ENCODE results near the gene SYT17. TPM values are rescaled to one million over a fixed set of nuclear protein-coding genes. Genes with fewer than 3 reads are reported as not detected.

Gene SYT17
- total and polyA plus RNA-seq, 10 of the 15 experiments (the other 5 are each of a cell fraction or from before 2014, with no cell fraction given) = 3.7 to 12.3 (median 5.0) TPM

- Histone ChIP-seq H3K79me2 (ENCODE audit: control insufficient read depth, insufficient read depth, low read length) (no peaks in the 10 kb centered on the region), H3K36me3 (ENCODE audit: control insufficient read depth in 2 of 2, insufficient read depth in 2 of 2, low read length in 1 of 2) (no peaks in the 10 kb centered on the region), H2AFZ (ENCODE audit: control insufficient read depth, low read depth, low read length) (no peak overlapping the region), H3K27me3 (replicated peaks in 1 of 2; ENCODE audit: control insufficient read depth in 2 of 2, insufficient read depth in 2 of 2, low read length in 1 of 2) (no peaks in the 10 kb centered on the region), H3K4me3 (no peak overlapping the region), H3K4me2 (ENCODE audit: control insufficient read depth, insufficient read depth) (no peak overlapping the region), H3K27ac (ENCODE audit: control insufficient read depth, insufficient read depth) (no peak overlapping the region), H3K9me3 (replicated peaks; ENCODE audit: control insufficient read depth, insufficient read depth, low read length) (no peaks in the 10 kb centered on the region), H3K4me1 (ENCODE audit: control insufficient read depth, insufficient read depth, low read length) (no peaks in the 10 kb centered on the region), H3K9ac (ENCODE audit: control insufficient read depth, insufficient read depth, low read length) (no peak overlapping the region), H4K20me1 (ENCODE audit: control insufficient read depth, insufficient read depth) (no peaks in the 10 kb centered on the region)
- no peak for FAIRE-seq
- 0% methylated on average over 1 of the region's 1 CpG for WGBS (ENCODE audit: insufficient coverage, insufficient replicate concordance, low lambda C conversion rate, missing lambda C conversion rate)
- in situ Hi-C loops (cut with MboI) = no loop called here
- TF ChIP-seq IKZF2 (IDR thresholded peaks at IDR 0.05) = no peak
- CTCF ChIA-PET = interaction anchor here (0.7 to 0.9 kb wide), 2 partner anchors 129 to 1399 kb away, joined by 3 read pairs; no protein-coding TSS in a partner anchor
- RAD21 ChIA-PET (ENCODE audit: unreplicated experiment) = interaction anchor here (0.6 kb wide), 1 partner anchor 223 kb away, joined by 3 read pairs; no protein-coding TSS in a partner anchor
- no peak for ATAC-seq
- SMC1A ChIA-PET (ENCODE audit: uncharacterized antibody, unreplicated experiment) = interaction anchor here (0.7 kb wide), 1 partner anchor 46 kb away, joined by 3 read pairs; no protein-coding TSS in a partner anchor
- POLR2A ChIA-PET = no interaction called here
- BruUV-seq (replicated peaks) = no TSS peak
- intact Hi-C loops (cut with micrococcal nuclease; ENCODE audit: unreplicated experiment) = no loop called here
- no peak for DNase-seq (ENCODE audit: low read depth, low spot score)
Measured at GRCh38 chr16:19308392-19308791, 140.4 kb downstream of the SYT17 start.

DNA sequence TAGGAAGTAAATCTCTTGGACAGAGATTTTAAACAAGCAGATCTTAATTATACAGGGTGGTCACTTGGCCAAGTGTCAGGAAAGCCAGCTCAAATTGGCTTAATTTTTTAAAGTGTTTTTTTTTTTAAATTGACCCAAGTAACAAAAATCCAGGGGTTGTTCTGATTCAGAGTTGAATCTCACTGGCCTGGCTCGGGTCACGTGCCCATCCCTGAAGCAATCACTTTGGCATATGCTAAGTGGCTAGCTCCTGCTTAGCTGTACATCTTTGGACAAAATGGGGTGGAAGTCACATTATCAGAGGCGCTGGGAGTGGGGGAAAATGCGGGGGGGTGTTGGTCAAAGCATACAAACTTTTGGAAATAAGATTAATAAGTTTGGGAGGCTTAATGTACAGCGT is 141.1 kb downstream of the SYT17 start:
- in situ Hi-C loops (cut with MboI) (no loop called here), intact Hi-C loops (cut with micrococcal nuclease; ENCODE audit: unreplicated experiment) (no loop called here)
- no peaks in the 10 kb centered on the region for H4K20me1 ChIP-seq (ENCODE audit: control insufficient read depth, insufficient read depth)
- no peak overlapping the region for H3K4me2 ChIP-seq (ENCODE audit: control insufficient read depth, insufficient read depth)
- ATAC-seq (no peak), DNase-seq (ENCODE audit: low read depth, low spot score) (no peak), FAIRE-seq (no peak)
- H3K9ac ChIP-seq (ENCODE audit: control insufficient read depth, insufficient read depth, low read length) = no peak overlapping the region
- no peak overlapping the region for H3K4me3 ChIP-seq
- ChIA-PET CTCF (interaction anchor here (0.5 to 1.1 kb wide), 6 partner anchors 10 to 1399 kb away, joined by 3 to 5 read pairs (median 3); no protein-coding TSS in a partner anchor), SMC1A (ENCODE audit: uncharacterized antibody, unreplicated experiment) (interaction anchor here (0.6 to 0.7 kb wide), 2 partner anchors 45 to 1639 kb away, joined by 3 read pairs; no protein-coding TSS in a partner anchor), RAD21 (ENCODE audit: unreplicated experiment) (no interaction called here), POLR2A (interaction anchor here (0.7 kb wide), 1 partner anchor 12 kb away, joined by 8 read pairs; no protein-coding TSS in a partner anchor)
- H3K79me2 ChIP-seq (ENCODE audit: control insufficient read depth, insufficient read depth, low read length) = no peaks in the 10 kb centered on the region
- no TSS peak for BruUV-seq (replicated peaks)
- H2AFZ ChIP-seq (ENCODE audit: control insufficient read depth, low read depth, low read length) = no peak overlapping the region
- no peaks in the 10 kb centered on the region for H3K36me3 ChIP-seq (ENCODE audit: control insufficient read depth in 2 of 2, insufficient read depth in 2 of 2, low read length in 1 of 2)
- TF ChIP-seq, protein P1, sequence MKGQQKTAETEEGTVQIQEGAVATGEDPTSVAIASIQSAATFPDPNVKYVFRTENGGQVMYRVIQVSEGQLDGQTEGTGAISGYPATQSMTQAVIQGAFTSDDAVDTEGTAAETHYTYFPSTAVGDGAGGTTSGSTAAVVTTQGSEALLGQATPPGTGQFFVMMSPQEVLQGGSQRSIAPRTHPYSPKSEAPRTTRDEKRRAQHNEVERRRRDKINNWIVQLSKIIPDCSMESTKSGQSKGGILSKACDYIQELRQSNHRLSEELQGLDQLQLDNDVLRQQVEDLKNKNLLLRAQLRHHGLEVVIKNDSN (IDR thresholded peaks at IDR 0.05; ENCODE audit: borderline replicate concordance, extremely low read length, insufficient read depth, low read depth, low read length) = peak; percentile 5
- TF ChIP-seq, protein P2, sequence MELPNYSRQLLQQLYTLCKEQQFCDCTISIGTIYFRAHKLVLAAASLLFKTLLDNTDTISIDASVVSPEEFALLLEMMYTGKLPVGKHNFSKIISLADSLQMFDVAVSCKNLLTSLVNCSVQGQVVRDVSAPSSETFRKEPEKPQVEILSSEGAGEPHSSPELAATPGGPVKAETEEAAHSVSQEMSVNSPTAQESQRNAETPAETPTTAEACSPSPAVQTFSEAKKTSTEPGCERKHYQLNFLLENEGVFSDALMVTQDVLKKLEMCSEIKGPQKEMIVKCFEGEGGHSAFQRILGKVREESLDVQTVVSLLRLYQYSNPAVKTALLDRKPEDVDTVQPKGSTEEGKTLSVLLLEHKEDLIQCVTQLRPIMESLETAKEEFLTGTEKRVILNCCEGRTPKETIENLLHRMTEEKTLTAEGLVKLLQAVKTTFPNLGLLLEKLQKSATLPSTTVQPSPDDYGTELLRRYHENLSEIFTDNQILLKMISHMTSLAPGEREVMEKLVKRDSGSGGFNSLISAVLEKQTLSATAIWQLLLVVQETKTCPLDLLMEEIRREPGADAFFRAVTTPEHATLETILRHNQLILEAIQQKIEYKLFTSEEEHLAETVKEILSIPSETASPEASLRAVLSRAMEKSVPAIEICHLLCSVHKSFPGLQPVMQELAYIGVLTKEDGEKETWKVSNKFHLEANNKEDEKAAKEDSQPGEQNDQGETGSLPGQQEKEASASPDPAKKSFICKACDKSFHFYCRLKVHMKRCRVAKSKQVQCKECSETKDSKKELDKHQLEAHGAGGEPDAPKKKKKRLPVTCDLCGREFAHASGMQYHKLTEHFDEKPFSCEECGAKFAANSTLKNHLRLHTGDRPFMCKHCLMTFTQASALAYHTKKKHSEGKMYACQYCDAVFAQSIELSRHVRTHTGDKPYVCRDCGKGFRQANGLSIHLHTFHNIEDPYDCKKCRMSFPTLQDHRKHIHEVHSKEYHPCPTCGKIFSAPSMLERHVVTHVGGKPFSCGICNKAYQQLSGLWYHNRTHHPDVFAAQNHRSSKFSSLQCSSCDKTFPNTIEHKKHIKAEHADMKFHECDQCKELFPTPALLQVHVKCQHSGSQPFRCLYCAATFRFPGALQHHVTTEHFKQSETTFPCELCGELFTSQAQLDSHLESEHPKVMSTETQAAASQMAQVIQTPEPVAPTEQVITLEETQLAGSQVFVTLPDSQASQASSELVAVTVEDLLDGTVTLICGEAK (IDR thresholded peaks at IDR 0.05; ENCODE audit: borderline replicate concordance) = no peak
- H3K9me3 ChIP-seq (replicated peaks; ENCODE audit: control insufficient read depth, insufficient read depth, low read length) = no peaks in the 10 kb centered on the region
- no peaks in the 10 kb centered on the region for H3K4me1 ChIP-seq (ENCODE audit: control insufficient read depth, insufficient read depth, low read length)
- no peak overlapping the region for H3K27ac ChIP-seq (ENCODE audit: control insufficient read depth, insufficient read depth)
- H3K27me3 ChIP-seq (replicated peaks in 1 of 2; ENCODE audit: control insufficient read depth in 2 of 2, insufficient read depth in 2 of 2, low read length in 1 of 2) = no peaks in the 10 kb centered on the region
- WGBS (ENCODE audit: insufficient coverage, insufficient replicate concordance, low lambda C conversion rate, missing lambda C conversion rate) = 6% methylated on average over 5 of the region's 5 CpGs

All from GM12878 (cell line).